Measurements from ENCODE around the gene PRDM2.

The PRDM2 gene

GRCh38 chr1:13746342-13746741, 46.4 kb downstream of the PRDM2 start:
- DNase-seq (ENCODE audit: low spot score): no peak
- in situ Hi-C loops (cut with MboI; ENCODE audit: low sequenced_read_pairs, unreplicated experiment): no loop called here
- TF ChIP-seq, protein P1, sequence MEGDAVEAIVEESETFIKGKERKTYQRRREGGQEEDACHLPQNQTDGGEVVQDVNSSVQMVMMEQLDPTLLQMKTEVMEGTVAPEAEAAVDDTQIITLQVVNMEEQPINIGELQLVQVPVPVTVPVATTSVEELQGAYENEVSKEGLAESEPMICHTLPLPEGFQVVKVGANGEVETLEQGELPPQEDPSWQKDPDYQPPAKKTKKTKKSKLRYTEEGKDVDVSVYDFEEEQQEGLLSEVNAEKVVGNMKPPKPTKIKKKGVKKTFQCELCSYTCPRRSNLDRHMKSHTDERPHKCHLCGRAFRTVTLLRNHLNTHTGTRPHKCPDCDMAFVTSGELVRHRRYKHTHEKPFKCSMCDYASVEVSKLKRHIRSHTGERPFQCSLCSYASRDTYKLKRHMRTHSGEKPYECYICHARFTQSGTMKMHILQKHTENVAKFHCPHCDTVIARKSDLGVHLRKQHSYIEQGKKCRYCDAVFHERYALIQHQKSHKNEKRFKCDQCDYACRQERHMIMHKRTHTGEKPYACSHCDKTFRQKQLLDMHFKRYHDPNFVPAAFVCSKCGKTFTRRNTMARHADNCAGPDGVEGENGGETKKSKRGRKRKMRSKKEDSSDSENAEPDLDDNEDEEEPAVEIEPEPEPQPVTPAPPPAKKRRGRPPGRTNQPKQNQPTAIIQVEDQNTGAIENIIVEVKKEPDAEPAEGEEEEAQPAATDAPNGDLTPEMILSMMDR (IDR thresholded peaks at IDR 0.05; ENCODE audit: borderline replicate concordance, control extremely low read depth, extremely low read depth, insufficient read depth, missing control alignments): no peak

- in situ Hi-C loops (cut with MboI; ENCODE audit: low sequenced_read_pairs, unreplicated experiment): no loop called here
- DNase-seq (ENCODE audit: low spot score): peak; percentile 97
- TF ChIP-seq, protein P1 (IDR thresholded peaks at IDR 0.05; ENCODE audit: borderline replicate concordance, control extremely low read depth, extremely low read depth, insufficient read depth, missing control alignments): no peak
These were observed 48.9 kb downstream of the PRDM2 start for GRCh38 chr1:13748610-13749505.

DNA sequence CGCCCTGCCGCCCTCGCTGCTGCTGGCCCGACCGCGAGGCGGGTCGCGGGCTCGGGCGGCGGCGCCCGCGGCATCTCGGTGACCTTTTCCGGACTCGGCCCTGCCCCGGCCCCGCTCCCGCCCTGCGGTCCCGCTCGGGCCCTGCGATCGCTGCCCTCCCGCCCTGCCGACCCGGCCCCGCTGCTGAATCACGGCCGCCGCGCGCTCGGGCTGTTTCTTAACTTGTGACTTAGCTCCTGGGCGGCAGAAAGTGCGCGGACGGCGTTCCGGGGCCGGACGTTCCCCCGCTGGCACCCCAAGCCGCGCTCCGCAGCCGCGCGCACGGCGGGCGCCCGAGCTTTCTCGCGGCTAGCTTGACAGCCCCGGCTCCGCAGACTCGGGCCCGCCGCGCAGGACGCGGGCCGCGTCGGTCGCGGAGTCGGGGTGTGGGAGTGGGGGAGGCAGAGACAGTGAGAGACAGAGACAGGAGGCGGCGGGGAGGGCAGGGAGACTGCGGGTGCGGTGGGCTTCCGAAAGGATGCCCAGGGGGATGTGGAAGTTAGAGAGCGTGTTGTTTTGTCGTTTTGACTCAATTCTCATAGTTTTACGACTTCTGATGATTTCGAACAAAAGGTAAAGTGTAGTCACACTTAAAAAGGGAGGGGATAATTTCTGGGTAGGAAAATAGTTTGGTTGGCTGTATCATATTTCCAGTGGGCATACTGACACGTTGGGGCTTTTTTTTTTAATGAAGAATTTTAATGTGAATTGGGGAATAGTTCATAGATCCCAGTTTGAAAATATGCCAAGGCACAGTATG, 49.8 kb downstream of the PRDM2 start:
- no peak for DNase-seq (ENCODE audit: low spot score)
- in situ Hi-C loops (cut with MboI; ENCODE audit: low sequenced_read_pairs, unreplicated experiment): no loop called here
- TF ChIP-seq, protein P1 (IDR thresholded peaks at IDR 0.05; ENCODE audit: borderline replicate concordance, control extremely low read depth, extremely low read depth, insufficient read depth, missing control alignments): no peak

DNA sequence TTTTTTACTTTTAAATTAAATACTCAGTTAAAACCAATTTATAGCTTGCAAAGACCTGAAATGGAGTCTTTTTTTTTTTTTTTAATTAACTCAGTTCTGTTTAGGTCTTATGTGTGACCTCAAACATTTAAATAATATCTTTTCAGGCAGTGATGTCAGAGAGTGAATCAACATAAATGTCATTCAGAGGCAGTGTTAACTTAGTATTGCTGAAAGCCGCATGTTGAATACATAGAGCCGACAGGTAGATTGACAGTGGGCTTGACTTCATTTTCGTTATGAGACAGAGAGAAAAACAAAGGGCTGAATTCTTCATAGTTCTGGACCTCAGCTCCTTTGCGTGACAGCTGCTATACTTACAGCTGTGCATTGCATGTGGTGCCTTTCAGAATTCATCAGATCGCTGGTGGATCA, 51.5 kb downstream of the PRDM2 start:
- TF ChIP-seq, protein P1 (IDR thresholded peaks at IDR 0.05; ENCODE audit: borderline replicate concordance, control extremely low read depth, extremely low read depth, insufficient read depth, missing control alignments): no peak
- DNase-seq (ENCODE audit: low spot score): peak; percentile 59
- in situ Hi-C loops (cut with MboI; ENCODE audit: low sequenced_read_pairs, unreplicated experiment): no loop called here

DNA sequence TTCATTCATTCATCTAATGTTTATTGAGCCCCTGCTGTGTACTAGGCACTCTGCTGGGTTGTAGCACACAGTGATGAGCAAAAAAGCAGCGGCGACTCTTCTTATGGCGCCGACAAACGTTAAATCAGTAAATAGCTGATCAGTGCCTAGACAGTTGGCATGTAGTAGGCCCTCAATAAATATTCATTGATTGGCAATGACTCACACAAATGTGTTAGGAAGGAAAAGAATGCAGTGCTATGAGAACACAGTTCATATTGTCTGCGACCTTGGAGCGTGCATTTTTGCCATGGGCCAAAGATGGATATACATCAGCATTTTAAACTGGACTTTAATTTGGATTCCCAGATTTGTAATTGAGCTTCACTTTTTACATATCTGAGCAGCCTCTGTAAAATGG, 52.0 kb downstream of the PRDM2 start:
- DNase-seq (ENCODE audit: low spot score): no peak
- in situ Hi-C loops (cut with MboI; ENCODE audit: low sequenced_read_pairs, unreplicated experiment): no loop called here
- TF ChIP-seq, protein P1 (IDR thresholded peaks at IDR 0.05; ENCODE audit: borderline replicate concordance, control extremely low read depth, extremely low read depth, insufficient read depth, missing control alignments): no peak

DNA sequence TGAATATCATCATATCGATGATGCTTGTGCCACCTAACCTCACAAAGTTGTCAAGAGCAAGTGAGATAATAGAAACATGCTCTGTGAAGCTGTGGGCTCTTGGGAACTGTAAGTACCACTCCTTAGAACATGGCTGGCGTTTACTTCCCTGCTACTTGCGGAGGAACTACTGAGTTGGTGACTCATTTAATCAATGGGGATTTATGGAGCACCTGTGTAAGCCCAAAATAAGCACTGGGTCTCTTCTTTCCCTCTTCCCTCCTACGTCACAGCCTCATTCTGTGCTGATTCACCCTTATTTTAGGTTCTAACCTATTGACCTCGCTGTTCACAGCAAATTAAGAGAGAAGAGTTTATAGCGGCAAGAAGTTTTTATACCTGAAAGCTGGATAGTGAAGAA, 52.9 kb downstream of the PRDM2 start:
- TF ChIP-seq, protein P1 (IDR thresholded peaks at IDR 0.05; ENCODE audit: borderline replicate concordance, control extremely low read depth, extremely low read depth, insufficient read depth, missing control alignments): no peak
- DNase-seq (ENCODE audit: low spot score): no peak
- in situ Hi-C loops (cut with MboI; ENCODE audit: low sequenced_read_pairs, unreplicated experiment): no loop called here

Data from GM13976 (cell line).